NCI-H128 (cell line): Measurements from ENCODE around the gene NID1.

Source experiments
- DNase-seq: peaks from one replicate; lab custom pipeline; 2025; ENCODE audit not compliant: unreplicated experiment; lab: John Stamatoyannopoulos, UW

NID1 gene

GRCh38 chr1:236067854-236068454 lies 3.1 kb upstream of the NID1 start:
- no peak for DNase-seq

- DNase-seq: no peak
Measured at GRCh38 chr1:236066828-236067386, 2.0 kb upstream of the NID1 start.

- DNase-seq: no peak
Measured at GRCh38 chr1:236066054-236066453, 1.2 kb upstream of the NID1 start.

GRCh38 chr1:236065509-236066005 lies 667 bp upstream of the NID1 start:
- no peak for DNase-seq

GRCh38 chr1:236063919-236064673 lies 794 bp downstream of the NID1 start:
- DNase-seq: no peak

- DNase-seq: no peak
Measured at GRCh38 chr1:236063551-236063918, 1.4 kb downstream of the NID1 start.

- no peak for DNase-seq
Measured at GRCh38 chr1:236060286-236060685, 4.6 kb downstream of the NID1 start.

- DNase-seq: no peak
Measured at GRCh38 chr1:236059011-236059410, 5.9 kb downstream of the NID1 start.

- DNase-seq: no peak
Measured at GRCh38 chr1:236058141-236058934, 6.6 kb downstream of the NID1 start.

GRCh38 chr1:236057546-236057945 lies 7.3 kb downstream of the NID1 start:
- no peak for DNase-seq

GRCh38 chr1:236052232-236052993 lies 12.5 kb downstream of the NID1 start:
- DNase-seq: no peak

- DNase-seq: no peak
Measured at GRCh38 chr1:236051242-236051791, 13.6 kb downstream of the NID1 start.

- DNase-seq: no peak
Measured at GRCh38 chr1:236045771-236046170, 19.1 kb downstream of the NID1 start.

- DNase-seq: no peak
Measured at GRCh38 chr1:236044341-236044740, 20.5 kb downstream of the NID1 start.

GRCh38 chr1:236041631-236042618 lies 23.0 kb downstream of the NID1 start:
- DNase-seq: no peak

GRCh38 chr1:236039740-236040685 lies 24.9 kb downstream of the NID1 start:
- no peak for DNase-seq

GRCh38 chr1:236038034-236038433 lies 26.9 kb downstream of the NID1 start:
- no peak for DNase-seq

- DNase-seq: no peak
Measured at GRCh38 chr1:236035681-236036101, 29.2 kb downstream of the NID1 start.
